Lung (tissue), 12 donors: ENCODE results near the gene ELOVL1. TPM values are rescaled to one million over a fixed set of nuclear protein-coding genes. Genes with fewer than 3 reads are reported as not detected.

Source experiments
- ATAC-seq: fragments of 200-7000 bp; cut with Tn5 transposase; one replicate; pipeline ENCODE4 v1.9.1; 2020; ENCODE audit warnings: moderate number of reproducible peaks; ENCODE audit not compliant: insufficient read depth, low FRiP score
- DNase-seq, 3 donors: peaks; one replicate each; pipeline ENCODE4 v3.0.0-alpha.2; 2013 to 2017
- H3K27ac ChIP-seq, 2 donors: one replicate each; pipeline ENCODE4 v1.5.1; 2013; ENCODE audit warnings: mild to moderate bottlenecking in 2 of 2, moderate library complexity in 2 of 2, control low read depth in 1 of 2, inconsistent platforms in 1 of 2, low read depth in 1 of 2, low read length in 1 of 2
- H3K27me3 ChIP-seq, 3 donors: one replicate each; pipeline ENCODE4 v1.5.1; 2013; ENCODE audit warnings: low read length in 2 of 3; ENCODE audit not compliant: control insufficient read depth in 3 of 3, insufficient read depth in 3 of 3
- H3K36me3 ChIP-seq, 4 donors: one replicate each; pipeline ENCODE4 v1.5.1; 2013; ENCODE audit warnings: low read length in 4 of 4, mild to moderate bottlenecking in 1 of 4, moderate library complexity in 1 of 4; ENCODE audit not compliant: control insufficient read depth in 4 of 4, insufficient read depth in 4 of 4
- H3K4me1 ChIP-seq, 5 donors: one replicate each; pipeline ENCODE4 v1.5.1; 2013; ENCODE audit warnings: low read length in 5 of 5, mild to moderate bottlenecking in 2 of 5, moderate library complexity in 1 of 5; ENCODE audit not compliant: control insufficient read depth in 5 of 5, insufficient read depth in 5 of 5
- H3K4me3 ChIP-seq: one replicate; pipeline ENCODE4 v1.5.1; 2013; ENCODE audit warnings: mild to moderate bottlenecking, control low read depth, moderate library complexity
- H3K9ac ChIP-seq, 2 donors: one replicate each; pipeline ENCODE4 v1.5.1; 2013; ENCODE audit warnings: low read length in 2 of 2, control low read depth in 1 of 2; ENCODE audit not compliant: insufficient read depth in 1 of 2
- H3K9me3 ChIP-seq, 4 donors: one replicate each; pipeline ENCODE4 v1.5.1; 2013; ENCODE audit warnings: low read length in 3 of 4, mild to moderate bottlenecking in 1 of 4, moderate library complexity in 1 of 4; ENCODE audit not compliant: control insufficient read depth in 4 of 4, insufficient read depth in 3 of 4
- CTCF ChIP-seq: IDR thresholded peaks from 2 replicates; pipeline ENCODE4 v1.5.1; 2012; ENCODE audit warnings: mild to moderate bottlenecking; ENCODE audit errors: control extremely low read depth, extremely low read depth
- WGBS, 2 donors: extraction: QIAGEN DNeasy Blood & Tissue Kit; methylation state at CpG; one replicate each; pipeline ENCODE4 v1.1.7; 2013; 5-methylcytosine and 5-hydroxymethylcytosine counted together
- polyA plus RNA-seq, 2 donors: library from polyadenylated mRNA; stranded (reverse); fragments of 200-250 nt; gene quantifications; one replicate each; pipeline ENCODE4 v1.2.1, GENCODE V29; 2013
- total RNA-seq, 2 donors: library from RNA; depleted of rRNA in 1 of 2; stranded (reverse); fragments of >200 nt in 1 of 2; gene quantifications; one replicate each; pipeline ENCODE4 v1.2.1, GENCODE V29; 2014 to 2021
- donor health status: control.
- donor health status: control.
- donor health status: Bipolar disorder and iron deficiency.
- donor health status: healthy.
- donor health status: DM: yes; HTN: yes; CAD: no.

The ELOVL1 gene
- total and polyA plus RNA-seq, 4 donors: 41.2 to 174 (median 103) TPM

GRCh38 chr1:43410571-43410970 lies 42.8 kb upstream of the ELOVL1 start:
- peaks cover 9 to 33% (median 16%) of the 10 kb centered on the region in 4 donors for H3K36me3 ChIP-seq
- no peaks in the 10 kb centered on the region for H3K27me3 ChIP-seq
- ATAC-seq (no peak), DNase-seq (no peak)
- no peak for TF ChIP-seq CTCF
- H3K27ac ChIP-seq: no peak overlapping the region
- H3K4me1 ChIP-seq: peaks cover 0 to 2% (median 0%) of the 10 kb centered on the region in 5 donors
- H3K9me3 ChIP-seq: no peaks in the 10 kb centered on the region
- WGBS, 2 donors: 79 to 99% methylated on average over 3 of the region's 3 CpGs
- no peak overlapping the region for H3K4me3 ChIP-seq
- no peak overlapping the region for H3K9ac ChIP-seq

GRCh38 chr1:43405876-43406234 lies 38.0 kb upstream of the ELOVL1 start:
- H3K9me3 ChIP-seq: no peaks in the 10 kb centered on the region
- TF ChIP-seq CTCF: no peak
- peaks cover 0 to 3% (median 0%) of the 10 kb centered on the region in 5 donors for H3K4me1 ChIP-seq
- H3K36me3 ChIP-seq: peaks cover 21 to 39% (median 29%) of the 10 kb centered on the region in 4 donors
- no peaks in the 10 kb centered on the region for H3K27me3 ChIP-seq
- no peak overlapping the region for H3K4me3 ChIP-seq
- no peak overlapping the region for H3K27ac ChIP-seq
- no peak overlapping the region for H3K9ac ChIP-seq
- DNase-seq (no peak), ATAC-seq (no peak)
- WGBS, 2 donors: 93 to 100% methylated on average over 2 of the region's 2 CpGs

GRCh38 chr1:43405219-43405875 lies 37.5 kb upstream of the ELOVL1 start:
- Histone ChIP-seq H3K9me3 (no peaks in the 10 kb centered on the region), H3K27me3 (no peaks in the 10 kb centered on the region), H3K4me3 (no peak overlapping the region), H3K4me1 (peaks cover 0 to 3% (median 0%) of the 10 kb centered on the region in 5 donors), H3K27ac (no peak overlapping the region), H3K36me3 (peaks cover 21 to 37% (median 29%) of the 10 kb centered on the region in 4 donors), H3K9ac (no peak overlapping the region)
- no peak for TF ChIP-seq CTCF
- DNase-seq (no peak), ATAC-seq (no peak)
- WGBS, 2 donors: 89 to 96% methylated on average over 6 of the region's 6 CpGs

GRCh38 chr1:43404353-43404752 lies 36.5 kb upstream of the ELOVL1 start:
- Histone ChIP-seq H3K4me1 (peaks cover 0 to 3% (median 0%) of the 10 kb centered on the region in 5 donors), H3K9ac (no peak overlapping the region), H3K27me3 (no peaks in the 10 kb centered on the region), H3K27ac (no peak overlapping the region), H3K4me3 (no peak overlapping the region), H3K36me3 (peaks cover 21 to 37% (median 29%) of the 10 kb centered on the region in 4 donors), H3K9me3 (no peaks in the 10 kb centered on the region)
- 99% methylated on average over 6 of the region's 6 CpGs for WGBS, 2 donors
- TF ChIP-seq CTCF: no peak
- DNase-seq: no peak
- ATAC-seq: no peak
